Stimulated activated CD8-positive, alpha-beta memory T cell treated with anti-CD3 and anti-CD28 coated beads, Interleukin-12 subunit alpha, Interleukin-12 subunit beta, amount 100 ng/mL, for 4 hours (primary cell): ENCODE data around the gene SLC51A.
"Not testable (repeated sequence)": the region's sequence is repeated elsewhere in the genome, so short reads cannot be mapped to it uniquely, and the experiment has no call there.

Source experiments
- DNase-seq: peaks from one replicate; pipeline ENCODE4 v3.0.0-alpha.2; 2020; ENCODE audit warnings: low read depth

SLC51A gene

DNA sequence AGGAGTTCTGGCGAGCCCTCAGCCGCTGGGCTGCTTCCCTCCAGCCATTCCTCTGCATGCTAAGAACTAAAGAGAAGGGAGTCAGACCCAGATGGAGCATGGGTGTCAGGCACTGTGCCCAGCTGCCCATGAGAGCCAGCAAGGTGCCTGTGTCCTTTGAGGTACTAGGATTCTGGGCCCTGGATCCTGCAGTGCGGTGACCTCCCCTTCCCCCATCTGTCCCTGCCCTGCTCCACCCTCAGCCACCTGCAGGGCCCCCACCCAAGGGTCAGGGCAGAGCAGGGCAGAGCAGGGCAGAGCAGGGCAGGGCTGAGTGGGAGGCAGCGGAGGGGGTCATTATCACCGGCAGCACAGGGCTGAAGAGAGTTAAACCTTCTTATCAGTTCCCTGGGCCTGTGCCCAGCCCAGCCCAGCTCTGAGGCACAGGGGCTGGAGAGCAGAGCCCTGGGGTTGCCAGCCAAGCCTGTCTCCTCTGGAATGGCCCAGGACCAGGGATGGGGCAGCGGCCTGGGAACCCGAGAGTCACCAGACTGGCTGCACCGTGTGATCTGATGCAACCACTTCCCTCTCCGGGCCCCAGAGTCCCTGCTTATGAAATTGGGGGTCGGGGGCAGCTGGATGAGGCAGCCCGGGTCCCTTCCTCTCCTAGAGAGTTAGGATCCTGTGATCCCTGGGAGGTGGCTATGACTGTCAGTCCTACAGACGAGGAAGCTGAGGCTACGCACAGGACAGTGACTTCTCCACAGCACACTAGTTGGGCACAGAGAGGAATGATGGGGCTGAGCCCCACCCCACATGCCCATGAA, 22.4 kb upstream of the SLC51A start:
- DNase-seq: no peak

GRCh38 chr3:196194542-196194915, 21.8 kb upstream of the SLC51A start:
- DNase-seq: no peak

DNA sequence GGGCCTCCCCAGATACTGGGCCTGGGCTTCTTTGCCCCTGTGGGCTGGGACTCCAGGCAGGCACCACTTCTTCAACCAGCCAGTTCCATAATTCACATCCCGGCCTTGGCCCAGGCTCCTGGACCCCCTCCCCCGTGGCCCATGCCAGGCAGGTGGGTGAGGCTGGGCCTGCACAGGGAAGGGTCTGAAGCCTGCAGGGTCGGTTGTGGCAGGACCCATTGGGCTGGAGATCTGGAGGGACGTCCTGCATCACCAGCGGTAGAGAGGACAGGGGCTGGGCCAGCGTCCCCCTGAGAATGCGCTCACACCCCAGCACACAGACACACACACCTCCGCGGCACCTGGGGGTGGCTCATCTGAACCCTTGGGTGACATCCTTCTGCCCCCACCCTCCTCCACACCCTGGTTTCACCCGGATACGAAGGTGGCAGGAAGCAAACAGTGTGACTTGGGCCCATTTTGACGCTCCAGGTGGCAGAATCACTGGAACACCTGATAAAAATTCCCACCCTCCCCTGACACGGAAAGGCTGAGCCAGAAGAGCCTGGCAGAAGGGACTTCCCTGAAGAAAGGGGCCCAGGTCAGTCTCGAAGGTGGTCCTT, 20.6 kb upstream of the SLC51A start:
- DNase-seq: no peak

GRCh38 chr3:196197524-196197923, 18.8 kb upstream of the SLC51A start:
- no peak for DNase-seq

DNA sequence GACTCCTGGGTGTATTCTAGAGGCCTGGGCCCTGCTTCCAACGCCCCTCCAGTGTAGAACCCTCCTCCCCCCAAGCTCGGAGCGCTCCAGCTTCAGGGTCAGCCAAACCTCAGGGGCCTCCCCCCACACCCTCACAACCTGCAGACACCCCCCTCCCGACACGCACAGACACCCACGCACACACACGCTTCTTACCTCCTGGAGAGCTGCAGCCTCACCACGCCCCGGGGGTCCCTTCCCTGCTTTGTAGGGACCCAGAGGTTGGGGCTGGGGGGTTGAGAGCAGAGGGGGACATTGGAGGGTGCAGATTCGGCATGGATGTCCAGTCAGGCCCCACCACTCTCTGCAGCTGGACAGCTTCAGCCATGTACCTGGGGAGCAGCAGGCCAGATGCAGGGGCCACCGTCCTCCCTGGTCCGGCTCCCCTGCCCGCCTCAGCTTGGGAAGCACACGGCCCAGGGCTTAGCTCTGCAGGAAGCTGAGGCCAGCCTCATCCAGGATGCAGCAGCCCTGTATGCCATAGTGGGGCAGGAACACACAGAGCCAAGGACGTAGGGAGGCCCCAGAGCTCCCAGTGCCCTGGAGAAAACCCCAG, 18.2 kb upstream of the SLC51A start:
- no peak for DNase-seq

GRCh38 chr3:196198771-196199753, 17.3 kb upstream of the SLC51A start:
- DNase-seq: no peak

GRCh38 chr3:196202516-196202970, 13.8 kb upstream of the SLC51A start:
- DNase-seq: no peak

- DNase-seq: no peak
Observed at GRCh38 chr3:196203846-196204245, 12.5 kb upstream of the SLC51A start.

GRCh38 chr3:196205442-196206205, 10.7 kb upstream of the SLC51A start:
- DNase-seq: not testable (repeated sequence)

DNA sequence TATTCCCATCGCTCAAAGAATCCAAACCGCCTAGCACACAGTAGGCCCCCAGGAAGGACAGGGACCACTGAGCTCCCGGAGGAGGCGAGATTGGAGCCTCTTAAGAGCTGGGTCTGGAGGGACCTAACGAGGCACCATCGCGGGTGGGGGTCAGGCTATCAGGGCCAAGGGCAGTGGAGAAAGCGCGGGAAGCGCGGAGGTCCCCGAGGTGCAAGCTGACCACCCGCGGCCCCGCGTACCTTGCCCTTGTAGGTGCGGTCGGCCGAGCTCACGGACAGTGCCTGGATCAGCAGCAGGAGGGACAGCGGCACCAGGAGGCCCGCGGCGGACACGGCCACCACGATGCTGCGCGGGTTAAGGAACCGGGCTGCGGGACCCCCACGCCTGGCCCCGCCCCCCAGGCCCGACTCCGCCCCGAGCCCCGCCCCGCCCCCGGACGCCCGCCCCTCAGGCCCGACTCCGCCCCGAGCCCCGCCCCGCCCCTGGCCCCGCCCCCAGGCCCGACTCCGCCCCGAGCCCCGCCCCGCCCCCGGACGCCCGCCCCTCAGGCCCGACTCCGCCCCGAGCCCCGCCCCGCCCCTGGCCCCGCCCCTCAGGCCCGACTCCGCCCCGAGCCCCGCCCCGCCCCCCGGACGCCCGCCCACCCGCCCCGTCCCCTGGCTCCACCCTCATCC, 9.0 kb upstream of the SLC51A start:
- no peak for DNase-seq

DNA sequence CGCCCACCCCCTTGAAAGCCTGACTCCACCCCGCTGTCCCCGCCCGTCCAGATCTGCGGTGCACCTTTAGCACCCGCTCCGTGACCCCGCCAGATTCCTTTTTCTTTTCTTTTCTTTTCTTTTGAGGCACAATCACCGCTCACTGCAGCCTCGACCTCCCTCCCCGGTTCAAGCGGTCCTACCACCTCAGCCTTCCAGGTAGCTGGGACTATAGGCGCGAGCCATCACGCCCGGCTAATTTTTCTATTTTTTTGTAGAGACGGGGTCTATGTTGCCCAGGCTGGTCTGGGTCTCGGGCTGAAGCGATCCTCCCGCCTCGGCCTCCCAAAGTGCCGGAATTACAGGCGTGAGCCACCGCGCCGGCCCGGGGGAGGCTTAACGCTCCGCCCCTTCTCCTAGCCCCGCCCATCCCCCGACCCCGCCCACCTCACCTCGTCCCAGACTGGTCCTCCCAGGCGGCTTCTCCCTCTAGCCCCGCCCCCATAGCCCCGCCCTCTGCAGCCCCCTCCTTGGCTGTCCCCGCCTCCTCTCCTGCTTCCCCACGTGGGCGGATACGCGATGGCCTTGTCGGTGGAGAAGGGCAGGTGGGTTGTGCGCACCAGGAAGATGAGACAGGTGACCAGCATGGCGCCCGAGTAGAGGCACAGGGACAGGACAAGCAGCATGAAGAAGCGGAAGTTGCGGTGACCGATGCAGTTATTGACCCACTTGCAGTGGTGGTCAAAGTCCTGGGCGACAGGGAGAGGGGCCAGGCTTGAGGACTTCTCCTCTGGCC, 8.3 kb upstream of the SLC51A start:
- DNase-seq: peak; percentile 25

GRCh38 chr3:196208942-196209695, 7.2 kb upstream of the SLC51A start:
- no peak for DNase-seq

GRCh38 chr3:196209944-196210672, 6.2 kb upstream of the SLC51A start:
- not testable (repeated sequence) for DNase-seq

DNA sequence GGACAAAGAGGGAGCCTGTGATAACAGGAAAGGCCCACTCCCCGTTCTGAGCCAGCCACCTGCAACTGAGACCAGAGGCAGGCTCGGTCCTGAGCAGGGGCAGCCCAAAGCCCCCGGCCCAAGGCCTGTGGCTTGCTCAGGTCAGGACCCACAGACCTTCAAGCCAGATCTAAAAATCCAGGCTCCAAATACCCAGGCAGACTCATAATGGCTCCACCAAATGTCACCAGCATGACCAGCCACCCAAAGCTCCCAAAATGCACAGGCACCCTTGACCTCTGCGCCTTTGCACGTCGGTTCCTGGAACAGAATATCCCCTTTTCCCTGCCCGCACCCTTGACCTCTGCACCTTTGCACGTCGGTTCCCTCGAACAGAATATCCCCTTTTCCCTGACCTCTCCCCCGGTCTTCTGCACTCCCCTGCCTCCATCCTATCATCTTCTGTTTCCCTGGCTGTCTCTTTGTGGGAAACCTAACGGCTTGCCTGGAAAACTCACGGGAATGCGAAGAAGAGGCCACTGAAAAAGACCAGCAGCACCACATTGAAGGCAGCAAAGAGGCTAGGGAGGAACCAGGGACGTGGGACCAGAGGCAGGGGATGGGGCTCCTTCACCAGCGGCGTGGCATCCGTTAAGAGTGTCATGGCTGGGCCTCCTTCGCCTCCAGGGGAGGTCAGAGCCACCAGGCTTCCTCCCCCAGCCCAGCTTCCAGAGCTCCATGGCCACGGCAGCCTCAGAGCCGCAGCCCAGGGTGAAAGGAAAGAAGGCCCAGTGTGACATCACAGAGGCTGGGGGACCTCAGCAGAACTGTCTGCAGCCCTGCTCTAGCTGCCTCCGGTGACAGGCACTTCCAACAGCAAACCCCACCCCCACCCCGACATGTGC, 5.4 kb upstream of the SLC51A start, which contains the start of gene ZDHHC19:
Gene ZDHHC19, minus strand, starts transcription at position 728 of the 884 bp plus-strand sequence. Its CDS starts 85 bp downstream, at position 643.
- no peak for DNase-seq

DNA sequence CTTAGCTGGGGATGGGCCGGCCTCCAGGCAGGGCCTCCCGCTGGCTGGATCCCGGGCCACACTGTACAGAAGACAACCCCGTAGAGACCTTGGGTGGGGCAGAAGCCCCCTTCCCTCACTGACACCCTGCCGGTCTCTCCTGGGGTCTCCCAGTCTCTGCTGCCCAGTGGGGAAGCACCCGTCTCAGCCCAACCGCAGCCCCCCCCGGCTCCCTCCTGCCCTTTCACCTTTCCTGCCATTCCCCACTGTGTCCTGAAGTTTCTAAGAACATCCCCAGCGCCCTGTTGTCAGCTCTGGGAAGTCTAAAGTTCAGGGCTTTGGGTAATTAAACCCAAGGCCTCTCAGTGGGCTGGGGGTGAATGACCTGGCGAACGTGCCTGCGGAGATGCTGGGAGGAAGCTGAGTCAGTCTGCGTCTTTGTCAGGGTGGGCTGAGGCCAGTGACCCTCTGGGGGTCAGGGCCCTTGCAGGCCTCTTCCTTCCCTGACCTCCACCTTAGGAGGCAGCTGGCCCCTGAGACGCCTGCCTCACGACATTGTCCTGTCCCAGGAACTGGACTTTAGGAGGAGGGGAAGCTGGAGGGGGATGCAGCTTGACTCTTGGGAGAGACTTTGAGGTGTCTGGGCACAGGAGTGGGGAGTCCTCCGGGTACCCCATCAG, 1.4 kb upstream of the SLC51A start:
- DNase-seq: no peak

GRCh38 chr3:196215493-196216020, 777 bp upstream of the SLC51A start:
- no peak for DNase-seq
